Left renal cortex interstitium (tissue), 4 donors: ENCODE data around the gene MUC20. TPM values are rescaled to one million over a fixed set of nuclear protein-coding genes. Genes with fewer than 3 reads are reported as not detected.

ENCODE experiments used
- DNase-seq, 4 donors: peaks; one replicate each; pipeline ENCODE4 v3.0.0-alpha.2; 2013; ENCODE audit warnings: low read depth in 4 of 4, low spot score in 2 of 4, missing footprints in 1 of 4
- polyA plus RNA-seq, 4 donors: library from polyadenylated mRNA; unstranded; fragments of 120-200 nt; gene quantifications; one replicate each; pipeline ENCODE4 v1.2.1, GENCODE V29; 2013; ENCODE audit not compliant: insufficient read length in 4 of 4

The MUC20 gene
- polyA plus RNA-seq, 4 donors: 19.7 to 44.4 (median 31.7) TPM

DNA sequence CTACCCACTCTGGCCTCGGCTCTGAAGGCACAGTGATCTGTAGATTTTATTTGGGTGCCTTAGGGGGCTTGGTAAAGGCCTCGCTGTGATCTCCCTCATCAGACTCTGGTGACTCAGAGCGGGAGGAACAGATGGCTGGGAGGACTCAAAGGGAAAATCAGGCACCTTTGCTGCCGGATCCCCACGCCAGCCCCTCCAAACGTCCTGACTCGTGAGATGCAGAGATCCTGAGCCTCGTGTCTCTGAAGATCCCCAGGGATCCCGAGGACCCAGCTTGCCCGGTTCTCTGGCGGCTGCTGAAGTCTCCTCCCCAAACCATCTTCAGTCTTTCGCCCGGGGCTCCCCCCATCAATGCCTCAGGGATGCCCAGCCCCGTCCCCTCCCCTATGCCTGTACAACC is 32.8 kb downstream of the MUC20 start:
- DNase-seq: no peak

DNA sequence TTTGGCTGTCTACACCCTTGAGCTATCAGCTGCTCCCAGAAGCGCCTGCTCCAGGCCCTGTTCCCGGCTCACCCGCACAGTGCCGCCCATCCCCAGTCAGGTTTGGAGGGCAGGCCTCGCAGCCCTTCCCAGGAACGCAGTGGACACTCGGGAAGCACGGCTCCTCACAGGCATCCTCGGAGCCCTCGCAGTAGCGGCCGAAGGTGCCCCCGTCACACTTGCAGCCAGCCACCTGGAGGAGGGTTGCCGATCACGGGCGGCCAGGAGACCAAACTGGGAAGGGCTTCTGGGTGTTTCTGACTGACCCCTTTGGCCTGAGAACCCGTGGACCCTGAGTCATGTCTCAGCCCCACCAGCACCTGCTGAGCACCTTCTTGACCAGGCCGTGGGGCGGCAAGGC is 33.4 kb downstream of the MUC20 start:
- no peak for DNase-seq

DNA sequence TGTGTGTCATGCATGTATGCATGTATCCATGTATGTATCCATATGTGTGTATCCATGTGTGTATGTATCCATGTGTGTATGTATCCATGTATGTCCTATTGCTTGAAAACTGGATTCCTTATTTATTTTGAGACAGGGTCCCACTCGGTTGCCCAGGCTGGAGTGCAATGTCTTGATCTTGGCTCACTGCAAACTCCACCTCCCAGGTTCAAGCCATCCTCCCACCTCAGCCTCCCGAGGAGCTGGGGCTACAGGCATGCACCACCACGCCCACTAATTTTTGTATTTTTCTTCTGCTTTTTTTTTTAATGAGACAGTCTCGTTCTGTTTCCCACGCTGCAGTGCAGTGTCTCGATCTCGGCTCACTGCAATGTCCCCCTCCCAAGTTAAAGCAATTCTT is 34.1 kb downstream of the MUC20 start:
- no peak for DNase-seq

DNA sequence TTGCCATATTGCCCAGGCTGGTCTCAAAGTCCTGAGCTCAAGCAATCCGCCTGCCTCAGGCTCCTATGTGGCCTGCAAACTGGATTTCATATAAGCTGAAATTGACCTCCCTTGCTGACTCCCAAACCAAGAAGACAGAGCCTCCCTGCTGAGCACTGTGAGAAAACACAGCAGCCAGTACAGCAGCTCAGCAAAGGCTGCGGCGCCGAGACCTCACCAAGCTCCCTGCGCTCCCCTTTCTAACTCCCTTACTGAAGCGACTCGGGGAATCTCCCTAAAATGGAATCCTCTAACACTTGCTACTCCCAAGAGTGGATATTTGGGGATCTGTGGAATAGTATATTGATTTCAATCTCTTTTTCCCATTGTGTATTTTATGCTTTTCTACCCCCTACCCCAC is 34.6 kb downstream of the MUC20 start:
- no peak for DNase-seq

GRCh38 chr3:195755791-195756676 is 35.3 kb downstream of the MUC20 start:
- DNase-seq: no peak

DNA sequence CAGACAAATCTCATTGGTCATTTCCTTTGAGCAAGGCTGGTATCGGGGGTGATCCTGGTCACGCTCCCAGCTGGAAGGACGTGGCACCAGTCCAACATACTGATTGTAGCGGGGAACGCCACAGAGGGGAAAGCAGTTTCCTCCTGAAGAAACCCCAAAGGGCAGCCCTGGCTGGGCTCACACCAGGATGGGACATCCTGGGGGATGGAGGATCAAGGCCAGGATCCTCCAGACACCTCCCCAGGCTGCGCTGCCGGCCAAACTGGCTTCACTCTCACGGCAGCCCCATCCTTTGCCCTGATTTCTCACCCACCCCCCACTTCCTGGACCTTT is 36.6 kb downstream of the MUC20 start:
- DNase-seq: no peak

DNA sequence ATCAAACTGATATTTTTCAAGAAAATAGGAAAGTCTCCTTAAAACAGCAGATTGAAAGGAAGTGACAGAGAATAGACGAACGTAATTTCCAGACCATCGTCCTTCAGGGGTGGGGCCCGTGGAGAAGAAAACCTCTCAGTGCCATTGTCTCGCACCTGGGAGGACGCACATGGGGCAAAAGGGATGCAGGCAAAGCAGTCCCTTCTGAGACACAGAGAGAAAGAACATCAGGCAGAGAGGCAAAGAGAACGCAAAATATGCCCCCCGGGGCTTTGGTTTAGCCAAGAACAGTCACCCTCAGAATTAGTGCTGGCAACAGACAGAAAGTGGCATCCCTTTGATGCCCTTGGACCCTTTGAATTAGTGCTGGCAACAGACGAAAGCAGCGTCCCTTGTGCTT is 37.0 kb downstream of the MUC20 start:
- no peak for DNase-seq

- no peak for DNase-seq
Measured at GRCh38 chr3:195758721-195759353, 38.1 kb downstream of the MUC20 start.

- DNase-seq: peak in 1 of 4 donors; percentile 47
Measured at GRCh38 chr3:195760345-195761122, 39.8 kb downstream of the MUC20 start.

- DNase-seq: no peak
Measured at GRCh38 chr3:195761123-195761566, 40.4 kb downstream of the MUC20 start.

DNA sequence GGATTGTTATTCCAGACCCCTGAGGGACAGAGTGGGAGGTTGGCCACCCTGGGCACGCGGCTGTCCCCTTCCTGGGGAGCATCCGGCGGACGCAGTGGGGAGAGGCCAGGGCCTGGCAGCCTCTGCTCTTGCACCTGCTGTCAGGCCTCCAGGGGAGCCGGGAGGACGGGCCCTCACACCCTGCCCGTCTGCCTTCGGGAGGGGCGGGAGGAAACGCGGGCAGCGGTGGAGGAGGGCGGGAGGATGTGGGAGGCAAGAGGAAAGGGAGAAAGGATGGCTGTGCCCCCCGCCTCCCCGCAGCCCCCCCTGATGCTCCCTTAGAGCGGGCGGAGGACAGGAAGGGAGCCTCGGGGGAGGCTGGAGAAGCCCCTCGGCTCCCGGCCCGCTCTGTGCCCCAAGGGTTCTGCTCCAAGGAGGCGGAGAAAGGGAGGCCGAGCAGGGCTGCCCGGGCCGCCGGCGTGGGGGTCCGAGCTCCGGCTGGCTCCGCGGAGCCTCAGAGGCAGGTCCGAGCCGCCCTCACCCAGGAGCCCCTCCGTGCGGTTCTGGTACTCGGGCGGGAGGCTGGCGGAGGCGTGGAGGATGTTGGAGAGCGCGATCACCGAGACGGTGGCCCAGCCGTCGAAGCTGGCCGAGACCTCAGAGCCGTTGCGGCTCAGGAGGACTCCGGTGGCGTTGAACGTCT is 40.9 kb downstream of the MUC20 start:
- no peak for DNase-seq

DNA sequence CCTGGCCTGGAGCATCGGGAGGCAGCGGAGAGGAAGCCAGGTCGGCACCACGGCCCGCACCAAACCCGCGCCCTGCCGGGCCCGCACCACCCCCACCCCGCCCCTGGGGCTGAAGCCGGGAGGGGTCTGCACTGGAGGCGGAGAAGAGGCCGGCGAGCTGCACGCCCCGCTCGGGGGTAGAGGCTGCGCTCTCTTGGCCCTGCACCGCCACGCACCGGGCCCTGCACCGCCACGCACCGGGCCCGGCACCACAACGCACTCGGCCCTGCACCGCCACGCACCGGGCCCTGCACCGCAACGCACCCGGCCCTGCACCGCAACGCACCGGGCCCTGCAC is 41.4 kb downstream of the MUC20 start:
- DNase-seq: no peak

DNA sequence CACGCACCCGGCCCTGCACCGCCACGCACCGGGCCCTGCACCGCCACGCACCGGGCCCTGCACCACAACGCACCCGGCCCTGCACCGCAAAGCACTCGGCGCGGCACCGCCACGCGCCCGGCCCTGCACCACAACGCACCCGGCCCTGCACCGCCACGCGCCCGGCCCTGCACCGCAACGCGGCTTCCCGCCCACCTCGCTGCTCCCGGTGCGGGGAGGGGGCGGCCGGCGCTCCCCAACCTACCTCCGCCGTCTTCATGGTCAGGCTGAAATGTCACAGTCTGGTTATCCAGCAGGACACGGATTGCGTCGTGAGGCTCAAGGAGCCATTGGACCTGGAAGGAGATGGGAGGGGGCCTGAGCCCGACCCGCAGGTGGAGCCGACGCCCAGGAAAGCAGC is 41.8 kb downstream of the MUC20 start:
- no peak for DNase-seq

DNA sequence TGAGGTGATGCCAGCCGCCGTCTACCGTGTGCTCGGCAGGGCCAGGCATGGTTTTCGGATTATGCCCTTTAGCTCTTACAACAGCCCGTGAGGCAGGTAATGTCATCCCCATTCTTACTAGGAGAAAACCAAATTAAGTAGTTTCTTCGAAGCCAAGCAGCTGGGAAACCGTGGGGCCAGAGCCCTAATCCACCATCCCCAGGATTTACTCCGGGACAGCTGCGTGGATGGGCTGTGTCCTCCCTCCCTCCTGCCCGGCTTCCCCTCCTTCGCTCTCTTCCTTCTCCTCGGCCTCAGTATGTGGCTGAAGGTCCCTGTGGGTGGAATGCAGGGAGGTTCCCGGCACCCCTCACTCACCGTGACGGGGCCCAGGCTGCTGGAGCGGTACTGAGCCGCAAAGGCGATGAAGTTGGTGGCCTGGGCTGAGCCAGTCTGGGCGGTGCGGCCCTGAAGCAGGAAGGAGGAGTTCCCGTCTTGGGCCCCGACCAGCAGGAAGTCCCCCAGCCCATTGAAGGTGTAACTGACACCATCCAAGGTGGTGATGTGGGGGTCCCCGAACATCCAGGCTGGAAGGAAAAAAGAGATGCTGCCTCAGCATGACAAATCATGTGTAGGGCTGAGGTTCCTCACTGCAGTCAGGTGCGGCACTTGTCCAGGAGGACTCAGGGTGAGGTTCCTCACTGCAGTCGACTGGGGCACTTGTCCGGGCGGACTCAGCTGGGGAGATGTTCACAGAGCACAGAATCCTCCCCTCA is 42.5 kb downstream of the MUC20 start:
- no peak for DNase-seq

DNA sequence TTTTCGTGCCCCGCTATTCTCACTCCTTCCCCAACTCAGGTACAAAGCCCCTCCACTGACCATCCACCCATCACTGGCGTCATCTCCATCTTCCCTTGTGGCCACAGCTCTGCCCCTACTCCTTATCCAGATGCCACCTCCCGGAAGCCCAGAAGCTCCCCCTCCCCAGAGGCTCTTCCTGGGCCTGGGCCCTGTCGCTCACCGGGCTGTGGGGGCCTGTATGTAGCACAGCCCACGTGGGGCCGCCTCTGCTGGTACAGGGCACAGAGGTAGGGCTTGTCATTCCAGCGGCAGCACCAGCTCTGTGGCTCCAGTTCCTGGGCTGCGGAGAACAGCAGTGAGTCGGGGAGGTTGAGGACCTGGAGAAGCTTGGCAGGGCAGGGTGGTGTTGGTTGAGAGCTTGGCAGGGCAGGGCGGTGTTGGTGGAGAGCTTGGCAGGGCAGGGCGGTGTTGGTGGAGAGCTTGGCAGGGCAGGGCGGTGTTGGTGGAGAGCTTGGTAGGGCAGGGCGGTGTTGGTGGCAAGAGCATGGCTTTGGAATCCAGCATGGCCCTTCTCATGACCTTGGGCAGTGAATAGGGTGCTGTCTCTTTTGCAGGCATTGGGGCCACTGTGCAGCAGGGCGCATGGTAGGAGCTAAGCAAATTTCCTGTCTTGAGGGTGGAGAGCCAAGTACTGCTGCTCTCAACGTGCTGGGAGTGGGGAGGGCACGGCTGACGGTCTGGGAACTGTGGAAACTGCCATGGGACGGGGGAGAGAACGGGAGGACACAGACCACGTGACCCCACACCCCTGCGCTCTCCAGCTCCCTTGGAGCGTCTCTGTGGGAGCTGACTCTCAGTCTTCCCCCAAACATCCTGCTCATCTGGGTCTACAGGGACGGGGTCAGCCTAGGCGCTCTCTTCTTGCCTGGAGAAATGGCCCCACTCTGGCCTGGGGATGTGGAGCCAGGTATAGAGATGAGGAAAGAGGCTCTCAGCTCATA is 43.4 kb downstream of the MUC20 start:
- DNase-seq: no peak

DNA sequence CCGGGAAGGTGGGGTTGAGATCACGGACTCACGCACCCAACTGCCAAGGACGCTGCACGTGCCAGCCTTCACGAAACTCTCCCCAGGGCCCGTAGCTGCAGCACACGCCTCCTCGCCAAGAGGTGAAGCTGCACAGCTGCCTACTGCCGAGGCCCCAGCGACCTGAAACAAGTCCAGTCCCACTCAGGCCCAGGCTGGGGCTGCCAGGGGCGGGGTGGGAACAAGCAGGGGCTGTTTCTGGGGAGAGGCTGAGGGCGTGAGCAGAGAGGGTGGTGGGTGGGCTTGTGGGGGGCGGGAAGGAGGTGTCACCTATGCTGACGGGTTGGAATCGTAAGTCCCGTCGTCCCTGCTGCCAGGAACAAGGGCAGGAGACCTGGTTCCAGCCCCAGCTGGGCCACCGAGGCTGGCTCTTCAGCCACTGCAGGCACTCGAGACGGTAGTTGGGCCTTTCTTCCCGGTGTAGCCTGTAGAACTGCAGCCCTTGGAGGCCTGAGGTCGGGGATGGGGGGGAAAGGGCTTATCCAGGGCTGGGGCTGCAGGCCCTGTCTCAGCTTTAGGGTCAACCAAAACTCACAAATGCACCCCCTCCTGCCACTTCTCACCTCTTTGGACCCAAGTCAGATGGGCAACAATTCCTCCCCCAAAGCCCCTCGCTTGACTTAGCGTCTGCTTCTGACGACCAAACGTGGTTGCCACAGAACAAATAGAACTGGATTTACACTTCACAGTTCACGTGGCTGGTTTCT is 44.4 kb downstream of the MUC20 start:
- no peak for DNase-seq

- DNase-seq: no peak
Measured at GRCh38 chr3:195766671-195767070, 45.9 kb downstream of the MUC20 start.

GRCh38 chr3:195767792-195768191 is 47.0 kb downstream of the MUC20 start:
- no peak for DNase-seq
